SK-N-SH (cell line): ENCODE data around the gene DCLRE1B.

ENCODE experiments used
- CTCF ChIP-seq: fragments of 200-600 bp; sonication (generic); IDR thresholded peaks from 2 replicates; pipeline ENCODE4 v1.6.1; 2017; ENCODE audit warnings: antibody characterized with exemption, mild to moderate bottlenecking, moderate library complexity
- POLR2AphosphoS5 ChIP-seq: IDR thresholded peaks from 2 replicates; pipeline ENCODE4 v1.6.1; 2012; ENCODE audit warnings: low read depth, low read length
- REST ChIP-seq: IDR thresholded peaks from 2 replicates; pipeline ENCODE4 v1.6.1; 2012; ENCODE audit warnings: mild to moderate bottlenecking, low read depth, low read length, moderate library complexity

- TF ChIP-seq CTCF (no peak), REST (no peak), POLR2AphosphoS5 (no peak)
Measured at GRCh38 chr1:113904293-113904673, 843 bp upstream of the DCLRE1B start.
